Ishikawa (cell line): ENCODE data around the gene SIGLEC12.

Source experiments
- CEBPB ChIP-seq: IDR thresholded peaks from 2 replicates; pipeline ENCODE4 v1.6.1; 2012
- CREB1 ChIP-seq: IDR thresholded peaks from 2 replicates; pipeline ENCODE4 v1.6.1; 2012; ENCODE audit warnings: low read depth
- EGR1 ChIP-seq: IDR thresholded peaks from 2 replicates; pipeline ENCODE4 v1.6.1; 2012
- EP300 ChIP-seq: IDR thresholded peaks from 2 replicates; pipeline ENCODE4 v1.6.1; 2012; ENCODE audit warnings: borderline replicate concordance
- FOXM1 ChIP-seq: IDR thresholded peaks from 2 replicates; pipeline ENCODE4 v1.6.1; 2012; ENCODE audit warnings: low read depth, borderline replicate concordance
- MAX ChIP-seq: IDR thresholded peaks from 2 replicates; pipeline ENCODE4 v1.6.1; 2012
- NFIC ChIP-seq: IDR thresholded peaks from 2 replicates; pipeline ENCODE4 v1.6.1; 2012
- RAD21 ChIP-seq: IDR thresholded peaks from 2 replicates; pipeline ENCODE4 v1.6.1; 2012; ENCODE audit warnings: low read depth
- REST ChIP-seq: IDR thresholded peaks from 2 replicates; pipeline ENCODE4 v1.6.1; 2012; ENCODE audit warnings: low read depth, mild to moderate bottlenecking
- TAF1 ChIP-seq: IDR thresholded peaks from 2 replicates; pipeline ENCODE4 v1.6.1; 2012; ENCODE audit warnings: low read depth, mild to moderate bottlenecking
- TCF12 ChIP-seq: IDR thresholded peaks from 2 replicates; pipeline ENCODE4 v1.6.1; 2012; ENCODE audit warnings: low read depth
- YY1 ChIP-seq: IDR thresholded peaks from 2 replicates; pipeline ENCODE4 v1.6.1; 2012; ENCODE audit warnings: low read depth
- ZBTB7A ChIP-seq: IDR thresholded peaks from 2 replicates; pipeline ENCODE4 v1.6.1; 2012; ENCODE audit warnings: low read depth
- TF ChIP-seq, protein P1 (sequence below): IDR thresholded peaks from 2 replicates; pipeline ENCODE4 v1.6.1; 2012

DNA sequence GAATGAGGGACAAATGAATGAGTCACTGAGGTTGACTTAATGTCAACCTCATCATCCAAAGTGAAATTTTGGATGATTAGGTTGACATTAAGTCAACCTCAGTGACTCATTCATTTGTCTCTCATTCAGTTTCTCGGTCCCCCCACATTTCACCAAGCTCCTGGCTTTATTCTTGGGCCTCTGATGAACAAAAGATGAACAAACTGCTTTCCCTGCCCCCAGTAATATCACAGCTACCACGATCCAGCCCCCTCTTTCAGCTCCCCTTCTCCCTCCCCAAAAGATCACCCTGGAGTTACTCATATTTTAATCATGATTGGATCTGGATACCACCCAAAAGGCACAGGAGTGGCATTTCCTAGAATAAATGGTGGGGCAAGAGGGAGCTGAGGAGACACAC lies 12.5 kb downstream of the SIGLEC12 start:
- no peak for TF ChIP-seq EP300
- TF ChIP-seq EGR1: no peak
- TF ChIP-seq YY1: no peak
- no peak for TF ChIP-seq REST
- TF ChIP-seq, protein P1, sequence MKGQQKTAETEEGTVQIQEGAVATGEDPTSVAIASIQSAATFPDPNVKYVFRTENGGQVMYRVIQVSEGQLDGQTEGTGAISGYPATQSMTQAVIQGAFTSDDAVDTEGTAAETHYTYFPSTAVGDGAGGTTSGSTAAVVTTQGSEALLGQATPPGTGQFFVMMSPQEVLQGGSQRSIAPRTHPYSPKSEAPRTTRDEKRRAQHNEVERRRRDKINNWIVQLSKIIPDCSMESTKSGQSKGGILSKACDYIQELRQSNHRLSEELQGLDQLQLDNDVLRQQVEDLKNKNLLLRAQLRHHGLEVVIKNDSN: no peak
- no peak for TF ChIP-seq NFIC
- no peak for TF ChIP-seq TAF1
- no peak for TF ChIP-seq ZBTB7A
- no peak for TF ChIP-seq CREB1
- TF ChIP-seq MAX: no peak
- no peak for TF ChIP-seq FOXM1
- no peak for TF ChIP-seq RAD21
- TF ChIP-seq TCF12: no peak
- TF ChIP-seq CEBPB: no peak
